GM18498 (cell line): ENCODE measurements around the gene CROCC2.
"Not testable (repeated sequence)": the region's sequence is repeated elsewhere in the genome, so short reads cannot be mapped to it uniquely, and the experiment has no call there.

Experiments used
- ATAC-seq: cut with Tn5 transposase; IDR thresholded peaks from one replicate; pipeline ENCODE4 v1.9.1; 2021; ENCODE audit warnings: mild to moderate bottlenecking, moderate library complexity; ENCODE audit not compliant: unreplicated experiment

CROCC2 gene

DNA sequence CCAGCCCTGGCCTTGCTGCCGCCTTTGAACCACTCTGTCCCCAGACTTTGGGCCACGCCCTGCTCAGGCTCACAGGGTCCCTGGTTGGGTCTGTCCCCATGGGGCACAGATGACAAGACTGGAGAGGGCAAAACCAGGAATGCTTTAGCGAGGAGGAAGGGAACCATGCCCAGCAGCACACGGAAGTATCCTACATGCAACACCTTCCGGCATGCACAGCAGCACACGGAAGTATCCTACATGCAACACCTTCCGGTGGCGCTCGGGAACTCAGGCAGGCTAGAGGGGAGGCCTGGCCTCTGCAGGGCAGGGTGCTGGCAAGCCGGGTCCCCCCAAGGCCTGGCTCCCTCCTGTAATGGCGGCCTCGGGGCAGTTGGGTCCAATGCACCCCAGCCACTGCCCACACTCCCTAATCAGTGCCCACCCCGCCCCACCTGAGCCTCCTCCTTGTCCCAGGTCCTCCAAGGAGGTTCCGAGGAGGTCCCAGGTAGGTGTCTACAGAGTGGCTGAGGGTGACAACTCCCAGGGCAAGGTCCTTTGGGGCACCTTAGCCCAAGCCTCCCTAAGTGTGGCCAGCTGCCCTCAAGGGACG, 58.7 kb downstream of the CROCC2 start:
- ATAC-seq, result no peak

DNA sequence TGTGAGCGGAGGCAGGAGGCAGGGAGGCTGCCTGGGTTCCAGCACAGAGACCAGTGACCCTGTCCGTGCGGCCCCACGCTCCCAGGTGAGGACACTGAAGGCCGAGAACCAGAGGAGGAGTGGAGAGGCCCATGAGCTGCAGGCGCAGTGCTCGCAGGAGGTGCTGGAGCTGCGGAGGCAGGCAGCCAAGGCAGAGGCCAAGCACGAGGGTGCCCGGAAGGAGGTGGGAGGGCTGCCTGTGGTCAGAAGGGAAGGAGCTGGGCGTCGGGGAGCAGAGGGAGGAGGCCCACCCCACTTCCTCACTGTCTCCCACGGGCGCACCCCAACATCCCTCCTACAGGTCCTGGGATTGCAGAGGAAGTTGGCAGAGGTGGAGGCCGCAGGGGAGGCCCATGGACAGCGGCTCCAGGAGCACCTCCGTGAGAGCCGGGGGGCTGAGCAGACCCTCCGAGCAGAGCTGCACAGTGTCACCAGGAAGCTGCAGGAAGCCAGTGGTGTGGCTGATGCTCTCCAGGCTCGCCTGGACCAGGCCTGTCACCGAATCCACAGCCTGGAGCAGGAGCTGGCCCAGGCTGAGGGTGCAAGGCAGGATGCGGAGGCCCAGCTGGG, 59.3 kb downstream of the CROCC2 start:
- ATAC-seq, result no peak

DNA sequence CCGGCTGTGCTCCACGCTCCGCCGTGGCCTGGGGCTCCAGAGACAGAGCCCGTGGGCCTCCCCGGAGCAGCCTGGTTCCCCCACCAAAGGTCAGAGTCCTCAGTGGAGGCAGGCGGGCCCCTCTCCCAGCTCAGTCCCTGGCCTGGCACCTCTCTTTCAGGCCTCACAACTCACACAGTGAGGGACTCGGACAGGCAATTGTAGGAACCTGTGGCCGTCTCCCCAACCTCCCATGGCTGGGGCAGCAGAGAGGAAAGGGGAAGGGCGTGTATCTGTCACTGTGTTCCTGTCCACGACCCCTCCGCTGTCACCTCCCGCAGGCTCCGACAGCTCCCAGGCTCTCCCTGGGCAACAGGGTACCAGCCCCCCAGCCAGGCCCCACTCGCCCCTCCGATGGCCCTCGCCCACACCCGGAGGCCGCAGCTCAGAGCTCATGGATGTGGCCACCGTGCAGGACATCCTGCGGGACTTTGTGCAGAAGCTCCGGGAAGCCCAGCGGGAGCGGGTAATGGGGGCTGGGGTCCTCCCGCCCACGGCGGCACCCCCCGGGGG, 59.8 kb downstream of the CROCC2 start:
- no peak for ATAC-seq

DNA sequence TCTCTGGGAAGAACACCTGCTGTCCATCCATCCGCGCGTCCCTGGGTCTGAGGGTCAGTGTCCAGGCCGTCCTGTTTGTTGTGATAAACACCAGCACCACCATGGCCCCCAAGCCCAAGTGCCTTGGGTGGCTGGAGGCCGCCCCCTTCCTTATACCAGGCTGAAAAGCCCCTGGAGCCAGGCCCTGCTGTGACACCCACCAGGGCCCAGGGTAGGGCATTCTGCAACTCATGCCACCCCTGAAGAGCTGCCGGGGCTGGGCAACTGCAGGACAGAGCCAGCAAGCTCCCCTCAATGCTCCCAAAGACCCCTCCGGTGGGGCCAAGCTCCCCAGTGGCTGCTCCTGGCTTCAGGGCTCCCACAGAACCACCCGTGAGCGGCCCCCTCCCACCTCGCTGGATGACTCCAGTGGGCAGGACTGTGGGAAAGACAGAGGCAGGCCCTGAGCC, 60.3 kb downstream of the CROCC2 start:
- no peak for ATAC-seq

DNA sequence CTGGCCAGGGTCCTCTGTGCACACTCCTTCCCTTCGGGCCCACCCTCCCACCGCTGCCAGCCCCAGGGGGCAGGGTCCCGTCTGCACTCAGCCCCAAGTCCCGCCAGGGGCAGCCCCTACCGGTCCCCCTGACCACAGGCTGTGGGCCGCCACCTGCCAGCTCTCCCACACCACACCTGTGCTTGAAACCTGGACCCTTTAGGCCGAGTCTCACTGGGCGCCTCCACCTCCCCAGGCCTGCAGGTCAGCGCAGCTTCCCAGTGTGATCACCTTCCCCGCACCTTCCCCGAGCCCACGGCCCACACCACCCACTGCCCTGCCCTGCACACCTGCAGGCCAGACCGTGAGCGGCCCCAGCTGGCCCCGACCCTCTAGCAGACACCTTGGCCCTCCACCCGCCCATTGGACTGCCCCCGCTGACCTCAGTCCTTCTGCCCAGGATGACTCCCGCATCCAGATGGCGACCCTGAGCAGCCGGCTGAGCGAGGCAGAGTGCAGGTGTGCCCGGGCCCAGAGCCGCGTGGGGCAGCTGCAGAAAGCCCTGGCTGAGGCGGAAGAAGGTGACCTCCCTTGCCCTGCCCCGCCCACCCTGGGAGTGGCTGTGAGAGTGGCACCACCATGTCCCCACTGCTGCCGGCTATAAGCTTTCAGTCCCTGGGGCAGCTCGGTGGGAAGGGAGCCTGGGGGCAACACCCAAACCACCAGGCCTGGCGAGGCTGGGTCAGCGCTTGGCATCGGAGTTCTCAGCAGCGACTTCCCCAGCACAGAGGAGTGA, 61.0 kb downstream of the CROCC2 start:
- no peak for ATAC-seq

DNA sequence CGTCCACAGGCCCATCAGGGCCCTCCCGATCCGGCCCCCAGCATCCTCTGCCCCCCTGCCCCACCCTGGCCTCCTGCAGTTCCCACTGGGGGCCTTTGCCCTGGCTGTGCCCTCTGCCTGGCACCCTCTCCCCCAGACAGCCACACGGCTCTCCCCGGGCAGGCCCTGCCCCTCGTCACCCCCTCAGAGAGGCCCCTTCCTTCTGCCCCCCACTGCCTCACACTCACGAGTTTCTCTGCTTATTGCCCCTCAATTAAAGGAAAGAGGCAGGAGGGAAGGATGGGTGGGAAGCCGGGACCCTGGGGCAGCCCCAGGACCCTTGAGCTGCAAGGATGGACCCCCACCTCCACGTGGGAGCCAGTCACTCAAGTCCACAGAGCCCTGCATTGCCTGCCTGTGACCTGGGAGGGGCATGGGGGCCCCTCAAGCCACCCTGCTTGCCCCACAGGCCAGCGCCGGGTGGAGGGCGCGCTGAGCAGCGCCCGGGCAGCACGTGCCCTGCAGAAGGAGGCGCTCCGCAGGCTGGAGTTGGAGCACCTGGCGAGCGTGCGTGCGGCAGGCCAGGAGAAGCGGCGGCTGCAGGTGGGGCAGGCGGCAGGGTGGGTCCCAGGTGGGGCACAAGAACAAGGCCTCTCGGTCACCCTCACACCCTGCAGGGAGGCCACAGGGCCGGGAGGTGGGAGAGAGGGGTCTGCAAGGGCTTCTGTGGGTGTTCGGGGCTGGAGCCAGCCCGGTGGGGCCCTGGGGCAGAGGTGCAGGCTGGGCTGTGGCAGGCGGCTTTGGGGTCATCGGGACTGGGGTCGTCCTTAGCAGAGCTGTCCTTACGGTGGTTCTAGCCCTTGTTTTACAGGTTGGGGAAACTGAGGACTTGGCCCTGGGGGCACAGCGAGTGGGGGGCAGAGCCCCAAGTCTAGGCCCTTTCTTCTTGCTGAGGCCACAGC, 61.8 kb downstream of the CROCC2 start:
- ATAC-seq, result no peak

DNA sequence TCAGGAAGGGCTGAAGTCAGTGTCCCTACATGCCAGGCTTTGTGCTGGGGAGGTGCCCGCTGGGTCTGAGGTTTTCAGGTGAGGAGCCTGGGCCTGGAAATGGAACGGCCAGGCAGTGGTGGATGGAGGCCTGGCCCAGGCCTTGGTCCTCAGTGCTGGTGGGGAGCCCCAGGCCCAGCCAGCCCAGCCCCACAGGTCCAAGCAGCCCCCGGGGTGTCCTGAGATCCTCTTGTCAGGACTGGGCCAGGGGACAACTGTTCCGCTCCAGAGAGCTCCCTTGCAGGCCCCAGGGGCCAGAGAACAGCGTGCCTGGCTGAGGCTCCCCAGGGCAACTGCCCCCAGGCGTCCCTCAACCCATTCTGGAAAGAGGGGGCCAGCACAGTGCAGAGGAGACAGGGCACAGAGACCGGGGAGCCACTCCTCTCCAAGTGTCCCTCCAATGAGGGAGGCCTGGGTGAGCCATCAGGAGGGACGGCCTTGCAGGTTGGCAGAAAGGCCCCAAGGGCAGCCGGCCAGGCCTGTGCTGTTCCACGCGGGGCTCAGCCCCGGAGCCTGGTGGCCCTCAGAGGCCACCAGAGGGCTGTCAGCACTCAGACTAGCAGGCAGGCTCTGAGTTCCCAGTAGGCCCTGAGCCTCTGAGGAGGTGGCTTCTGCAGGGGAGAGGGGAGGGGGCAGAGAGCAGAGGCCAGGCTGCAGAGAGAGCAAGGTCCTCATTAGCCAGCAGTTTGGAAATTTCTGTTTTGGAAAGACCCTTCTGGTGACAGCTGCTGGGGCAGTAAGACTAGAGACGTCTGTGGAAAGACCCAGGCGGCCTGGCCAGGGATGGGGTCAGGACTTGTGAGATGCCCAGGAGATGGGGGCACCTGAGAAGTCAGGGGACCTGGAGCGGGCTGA, 62.8 kb downstream of the CROCC2 start:
- ATAC-seq, result no peak

DNA sequence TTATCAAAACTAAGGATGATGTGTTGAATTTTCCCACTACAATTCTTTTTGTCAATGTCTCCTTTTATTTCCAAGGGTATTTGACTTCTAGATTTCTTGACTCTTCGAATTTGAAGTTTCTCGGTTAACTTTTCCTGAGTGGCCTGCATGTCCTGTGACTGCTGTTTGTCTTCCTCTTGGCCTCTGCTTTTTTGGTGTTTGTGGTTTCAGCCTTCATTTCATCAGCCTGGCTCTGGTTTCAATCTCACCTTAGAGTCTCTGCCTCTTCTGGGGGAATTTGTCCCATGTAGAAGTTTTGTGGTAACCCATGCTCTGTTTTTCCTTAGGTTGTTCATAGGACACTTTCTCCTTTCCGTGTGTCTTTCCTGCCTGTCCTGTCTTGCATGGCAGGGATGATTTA, 64.0 kb downstream of the CROCC2 start:
- no peak for ATAC-seq

DNA sequence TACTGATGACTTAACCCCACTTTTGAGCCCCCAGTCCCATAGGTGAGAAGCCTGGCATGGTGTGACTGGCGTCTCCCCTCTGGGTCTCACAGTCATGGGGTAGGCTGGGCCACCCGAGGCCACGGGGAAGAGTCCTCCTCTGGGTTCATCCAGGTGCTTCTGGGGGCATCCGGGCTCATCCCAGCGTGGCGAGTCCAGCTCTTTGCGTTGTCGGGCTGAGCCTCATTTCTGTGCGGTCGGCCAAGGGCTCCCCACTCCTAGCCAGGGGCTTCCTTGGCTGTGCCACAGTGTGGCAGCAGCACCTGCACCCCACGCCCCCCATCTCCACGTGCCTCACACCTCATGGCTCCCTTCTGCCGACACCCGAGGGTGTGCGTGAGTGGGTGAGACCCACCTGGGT, 64.7 kb downstream of the CROCC2 start:
- no peak for ATAC-seq

DNA sequence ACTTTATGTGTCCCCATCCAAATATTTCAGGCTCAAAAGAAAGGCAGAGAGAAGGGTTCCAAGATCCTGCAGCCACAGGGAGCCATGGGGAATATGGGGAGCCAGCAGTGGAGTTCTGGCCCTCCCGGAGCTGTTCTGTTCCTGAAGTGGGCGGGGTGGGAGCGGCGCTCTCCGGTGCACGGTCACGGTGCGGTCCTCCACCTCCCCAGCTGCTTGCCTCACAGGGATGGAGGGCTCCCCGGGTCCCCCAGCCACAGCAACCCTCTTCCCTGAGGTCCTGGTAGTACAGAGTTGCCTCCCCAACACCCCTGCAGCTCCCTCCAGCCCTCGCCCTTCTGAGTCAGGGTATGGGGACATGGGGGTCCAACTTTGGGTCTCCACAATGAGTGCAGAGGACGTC, 66.1 kb downstream of the CROCC2 start:
- ATAC-seq, result no peak

DNA sequence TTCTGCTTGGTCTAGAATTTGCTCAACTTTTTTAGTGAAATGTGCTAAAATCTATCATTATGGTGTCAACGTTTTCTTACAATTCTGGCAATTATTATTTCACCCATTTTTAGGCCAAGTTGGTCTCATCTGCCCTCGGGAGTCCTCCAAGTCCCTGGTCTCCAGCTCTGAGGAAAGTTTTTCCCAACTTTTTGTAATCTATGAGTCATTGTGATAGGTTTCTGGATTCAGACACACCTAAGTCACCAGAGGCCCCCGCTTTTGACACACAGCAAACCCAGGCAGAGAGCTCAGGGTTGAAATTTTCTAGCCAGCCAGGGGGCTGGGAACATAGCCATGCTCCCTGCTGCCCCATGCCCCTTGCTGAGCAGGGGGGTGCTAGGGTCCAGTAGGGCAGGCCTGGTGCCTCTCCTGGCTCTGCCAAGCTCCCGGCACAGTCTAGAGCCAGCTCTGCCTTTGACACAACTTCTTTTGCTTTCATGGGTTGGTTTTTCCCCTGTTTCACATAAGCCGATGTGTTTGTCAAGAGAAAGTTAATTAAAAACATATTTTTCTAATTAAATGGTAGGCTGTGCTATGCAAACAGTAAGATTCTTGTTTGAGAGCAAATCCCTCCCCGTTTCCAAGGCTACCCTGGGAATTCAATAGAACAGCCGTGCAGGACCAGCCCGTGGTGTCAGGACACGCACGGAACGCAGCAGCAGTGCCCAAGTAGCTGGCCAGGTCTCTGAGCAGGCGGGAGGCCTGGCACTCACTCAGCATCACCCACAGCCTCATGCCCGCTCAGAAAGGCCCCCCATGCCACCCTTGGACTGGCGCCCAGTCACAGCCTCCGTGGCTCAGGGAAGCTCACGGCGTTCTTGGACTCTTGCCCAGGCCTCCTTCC, 66.7 kb downstream of the CROCC2 start:
- ATAC-seq, result no peak

DNA sequence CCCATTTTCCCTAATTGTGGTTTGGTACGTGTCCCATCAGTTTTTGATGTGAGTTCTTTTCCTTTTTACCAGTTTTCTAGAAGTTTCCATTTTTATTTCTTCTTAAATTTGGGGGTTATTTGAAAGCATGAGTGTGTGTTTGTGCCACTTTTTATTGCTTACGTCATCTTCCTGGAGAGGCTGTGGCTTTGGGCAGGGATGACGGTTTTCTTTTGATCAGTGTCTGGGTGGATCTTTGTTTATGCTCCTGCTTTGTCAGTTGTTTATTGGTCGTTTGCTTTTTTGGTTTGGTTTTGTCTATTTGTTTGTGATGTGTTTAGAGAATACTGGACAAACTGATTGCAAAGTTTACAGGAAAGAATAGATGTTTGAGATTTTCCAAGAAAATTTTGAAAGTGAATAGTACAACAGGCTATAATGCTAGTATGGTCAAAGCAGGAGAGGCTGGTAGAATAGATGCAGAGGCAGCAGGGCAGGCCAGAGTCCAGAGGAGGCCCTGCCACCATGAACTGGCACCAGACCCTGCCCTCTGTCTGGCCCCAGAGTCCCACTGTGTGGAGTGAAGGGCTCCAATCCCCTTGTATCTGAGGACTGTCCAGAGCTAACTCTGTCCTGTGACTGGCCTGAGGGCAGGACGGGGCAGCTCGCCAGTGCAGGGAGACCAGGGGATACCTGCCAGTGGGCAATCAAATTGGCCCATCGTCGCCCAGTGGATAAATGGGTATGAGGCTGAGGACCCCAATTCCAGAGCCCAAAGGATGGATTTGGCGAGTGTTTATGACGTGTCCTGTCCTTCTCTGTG, 68.8 kb downstream of the CROCC2 start:
- no peak for ATAC-seq

DNA sequence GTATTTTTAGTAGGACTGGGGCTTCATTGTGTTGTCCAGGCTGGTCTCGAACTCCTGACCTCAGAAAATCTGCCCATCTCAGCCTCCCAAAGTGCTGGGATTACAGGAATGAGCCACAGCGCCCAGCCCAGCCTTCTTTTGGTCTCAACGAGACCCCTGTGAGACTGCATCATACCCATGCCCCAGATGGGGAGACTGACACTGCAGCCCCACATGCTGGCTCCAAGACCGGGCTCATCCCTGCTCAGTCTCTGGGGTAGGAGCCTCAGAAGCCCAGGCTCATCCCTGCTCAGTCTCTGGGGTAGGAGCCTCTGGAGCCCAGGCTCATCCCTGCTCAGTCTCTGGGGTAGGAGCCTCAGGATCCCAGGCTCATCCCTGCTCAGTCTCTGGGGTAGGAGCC, 69.8 kb downstream of the CROCC2 start:
- not testable (repeated sequence) for ATAC-seq

DNA sequence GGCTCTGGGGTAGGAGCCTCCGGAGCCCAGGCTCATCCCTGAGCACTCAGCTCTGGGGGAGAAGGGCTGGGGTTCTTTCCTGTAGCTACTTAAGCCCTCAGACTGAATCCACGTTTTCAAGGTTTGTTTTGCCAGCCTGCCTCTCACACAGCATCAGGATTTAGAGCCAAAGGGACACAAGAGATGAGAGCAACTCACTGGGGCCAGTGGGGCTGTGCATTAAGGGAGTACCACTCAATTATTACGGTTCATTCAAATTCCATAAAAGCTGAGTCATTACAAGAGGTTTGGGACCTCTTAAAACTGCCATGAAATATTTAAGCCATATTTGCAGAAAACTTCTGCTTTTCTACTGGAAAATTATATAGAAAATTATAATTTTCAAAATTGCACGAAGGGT, 75.1 kb downstream of the CROCC2 start:
- ATAC-seq, result no peak

DNA sequence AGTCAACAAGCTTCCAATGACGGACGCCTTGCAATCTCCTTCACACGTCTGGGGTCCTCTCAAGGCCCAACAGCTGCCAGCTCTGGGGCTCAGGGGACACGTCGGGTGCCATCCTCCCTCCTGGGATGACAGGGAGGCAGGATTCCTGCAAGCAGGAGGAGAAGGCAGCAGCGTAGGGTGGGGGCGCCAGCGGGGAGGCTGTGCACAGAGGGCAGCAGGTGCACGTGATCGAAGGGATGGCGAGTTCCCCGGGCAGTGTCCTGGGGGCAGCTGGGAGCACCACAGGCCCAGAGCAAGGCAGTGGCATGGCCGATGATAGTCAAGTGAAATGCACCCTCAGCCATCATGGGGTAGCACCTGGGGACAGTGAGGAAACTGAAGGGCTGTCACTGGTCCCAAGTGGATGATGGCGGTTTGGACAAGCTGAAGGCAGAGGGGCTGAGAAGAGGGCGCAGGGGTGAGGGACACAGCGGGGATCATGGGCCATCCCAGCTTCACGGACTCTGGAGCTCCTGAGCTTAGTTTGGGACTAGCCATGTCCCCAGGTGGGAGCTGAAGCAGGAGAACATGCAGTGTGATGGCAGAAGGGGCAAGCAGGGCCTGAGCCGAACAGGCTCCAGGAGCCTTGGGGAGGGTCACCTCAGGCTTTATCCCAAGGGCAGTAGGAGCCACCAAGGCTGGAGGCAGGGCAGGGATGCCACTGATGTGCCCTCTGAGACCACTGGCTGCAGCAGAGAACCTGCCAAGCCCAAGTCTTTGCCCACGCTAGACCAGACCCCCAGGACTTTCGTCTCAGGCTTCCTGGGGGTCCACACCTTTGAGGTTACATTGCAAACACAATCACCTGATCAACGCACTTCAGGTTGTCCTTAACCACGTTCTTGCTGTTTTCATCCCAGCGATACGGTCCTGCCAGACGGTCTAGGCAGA, 76.0 kb downstream of the CROCC2 start:
- no peak for ATAC-seq

DNA sequence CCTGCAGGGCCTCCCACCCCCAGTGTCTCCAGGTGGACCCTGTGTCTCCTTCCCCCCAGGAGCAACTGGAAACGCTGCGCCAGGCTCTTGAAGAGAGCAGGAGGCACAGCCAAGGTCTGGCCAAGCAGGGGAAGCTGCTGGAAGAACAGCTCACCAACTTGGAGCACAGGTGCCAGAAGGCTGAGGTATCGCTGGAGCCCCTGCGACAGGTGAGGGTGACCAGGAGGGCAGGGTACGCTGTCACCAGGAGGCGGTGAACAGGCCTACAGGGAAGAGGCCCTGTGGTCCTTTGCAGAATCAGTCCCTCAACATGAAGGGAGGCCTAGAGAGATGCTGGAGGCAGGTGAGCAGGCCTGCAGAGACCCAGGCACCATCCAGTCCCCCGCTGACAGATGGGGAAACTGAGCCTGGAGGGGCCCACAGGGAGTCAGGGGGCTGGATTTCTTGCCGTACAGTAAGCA, 76.7 kb downstream of the CROCC2 start:
- ATAC-seq, result no peak
